HG03135 (cell line): ENCODE results near the gene NEK5.
"Not testable (repeated sequence)": the region's sequence is repeated elsewhere in the genome, so short reads cannot be mapped to it uniquely, and the experiment has no call there.

Source experiments
- ATAC-seq: cut with Tn5 transposase; IDR thresholded peaks from one replicate; pipeline ENCODE4 v1.9.1; 2021; ENCODE audit warnings: mild to moderate bottlenecking, moderate library complexity; ENCODE audit not compliant: unreplicated experiment

NEK5 gene

GRCh38 chr13:52137489-52137888, 8.6 kb upstream of the NEK5 start:
- ATAC-seq = no peak

- no peak for ATAC-seq
Measured at GRCh38 chr13:52136763-52137162, 7.9 kb upstream of the NEK5 start.

- no peak for ATAC-seq
Measured at GRCh38 chr13:52130641-52131040, 1.8 kb upstream of the NEK5 start.

DNA sequence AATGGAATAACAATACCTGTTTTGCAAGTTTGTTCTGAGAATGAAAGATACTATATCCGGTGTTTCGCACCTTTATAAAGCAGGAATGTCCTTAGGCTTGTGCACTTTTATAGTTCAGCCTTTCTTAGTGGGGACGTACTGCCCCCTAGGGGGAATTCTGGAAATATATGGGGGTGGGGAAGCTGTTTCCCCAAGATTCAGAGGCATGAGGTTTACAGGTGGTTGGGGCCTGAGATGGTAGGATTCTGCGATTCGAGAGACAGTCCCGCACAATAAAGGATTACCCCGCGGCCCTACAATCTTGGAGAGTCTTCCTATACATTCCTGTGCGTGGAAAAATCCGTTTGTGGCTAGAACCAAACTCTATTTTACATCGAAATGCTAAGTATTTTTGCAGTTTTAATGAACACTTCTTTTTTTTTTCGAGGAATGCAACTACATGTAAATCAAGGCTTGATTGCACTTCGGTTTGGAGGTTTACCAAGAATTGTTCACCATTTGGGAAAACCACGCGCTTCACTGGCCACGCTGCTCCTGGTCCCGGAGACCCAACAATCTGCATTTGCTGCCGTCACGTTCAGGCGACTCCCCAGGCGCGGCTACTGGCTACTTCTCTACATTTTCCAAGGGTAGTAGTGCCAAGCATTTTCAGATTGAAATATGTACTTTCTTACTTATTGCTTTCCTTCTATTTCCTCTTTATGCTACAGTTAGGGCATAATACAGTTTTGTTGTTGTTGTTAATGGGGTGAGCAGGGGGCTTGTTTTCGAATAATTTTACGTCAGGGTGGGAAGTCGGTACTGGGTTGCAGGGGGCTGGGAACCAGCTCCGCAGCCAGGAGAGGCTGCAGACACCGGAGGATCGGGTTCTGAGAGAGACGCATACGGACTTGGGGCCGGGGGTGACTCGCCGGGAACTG, 830 bp downstream of the NEK5 start:
- peak; percentile 58 for ATAC-seq

DNA sequence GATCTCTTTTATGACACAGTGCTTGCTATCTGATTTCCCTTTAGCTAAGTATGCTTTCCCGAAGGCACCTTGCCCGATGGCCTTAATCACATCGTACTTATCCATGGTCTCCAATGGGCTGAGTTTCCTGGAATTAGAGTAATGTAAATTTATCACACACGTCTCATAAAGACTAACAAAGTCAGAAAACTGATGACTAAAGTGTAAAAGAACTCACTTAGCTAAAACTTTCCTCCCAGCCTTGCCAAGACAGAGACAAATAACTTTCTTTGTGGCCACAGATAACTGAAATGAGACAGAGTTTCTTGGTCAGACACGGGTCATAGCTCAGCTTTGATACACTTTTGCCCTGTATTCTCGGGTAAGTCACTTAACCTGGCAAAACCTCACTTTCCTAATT, 1.5 kb downstream of the NEK5 start:
- ATAC-seq = peak; percentile 29

GRCh38 chr13:52125547-52125946, 3.3 kb downstream of the NEK5 start:
- ATAC-seq = no peak

- ATAC-seq = no peak
Measured at GRCh38 chr13:52118595-52118994, 10.3 kb downstream of the NEK5 start.

DNA sequence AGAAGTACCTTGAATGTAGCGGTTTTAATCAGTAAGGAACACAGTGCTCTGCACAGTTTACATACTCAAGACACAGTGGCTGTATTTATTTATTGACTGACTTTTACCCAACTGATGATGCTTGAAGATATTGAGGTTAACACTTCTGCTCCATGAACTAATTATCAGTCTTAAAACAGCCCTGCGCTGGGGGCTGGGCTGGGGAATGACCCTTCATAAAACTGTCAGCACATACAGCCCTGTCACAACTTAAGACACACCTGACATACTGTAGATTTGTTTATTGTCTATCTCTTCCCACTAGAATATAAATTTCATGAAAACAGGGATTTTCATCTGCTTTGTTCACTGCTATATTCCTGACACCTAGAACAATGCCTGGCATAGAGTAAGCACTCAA, 10.8 kb downstream of the NEK5 start:
- ATAC-seq = no peak

DNA sequence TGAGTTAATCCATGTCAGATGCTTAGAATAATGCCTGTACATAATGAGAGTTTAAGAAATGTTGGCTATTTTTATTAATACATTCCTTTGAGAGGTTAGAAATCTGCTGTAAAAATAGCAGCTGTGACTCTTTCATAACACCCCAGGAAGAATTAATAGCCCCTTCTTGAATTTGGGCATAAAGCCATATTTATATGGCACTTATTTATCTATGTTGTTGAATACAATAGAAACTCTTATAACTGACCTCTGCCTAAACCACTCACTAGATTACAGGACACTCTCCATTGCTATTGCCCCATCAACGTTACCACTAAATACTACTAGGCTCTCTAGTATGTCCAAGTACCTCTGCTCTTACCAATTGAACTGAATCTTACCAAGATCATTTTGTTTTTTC, 16.3 kb downstream of the NEK5 start:
- ATAC-seq = no peak

DNA sequence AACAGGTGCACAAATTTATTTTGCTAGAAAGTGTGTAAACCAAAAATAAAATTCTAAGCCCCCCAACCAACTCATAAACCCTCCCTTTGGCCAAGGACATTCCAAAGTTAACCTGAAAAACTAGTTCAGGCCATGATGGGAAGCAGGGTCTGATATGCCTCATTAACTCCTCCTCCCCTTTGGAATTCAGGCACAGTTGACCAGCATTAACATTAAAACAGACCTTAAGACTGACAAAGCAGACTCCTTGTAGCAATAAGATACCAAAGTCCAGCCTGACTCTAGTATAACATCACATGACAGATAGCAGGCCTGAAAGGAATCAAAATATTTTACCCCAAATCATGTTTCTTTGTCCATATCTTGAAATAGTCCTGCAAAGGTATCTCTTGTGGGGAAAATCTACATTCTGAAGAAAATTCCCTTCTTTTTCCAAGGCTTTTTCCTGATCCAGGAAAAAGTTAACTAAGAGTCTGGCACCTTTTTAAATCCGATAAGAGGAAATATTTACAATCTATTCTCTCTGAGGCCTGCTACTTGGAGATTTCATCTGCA, 19.7 kb downstream of the NEK5 start:
- ATAC-seq = no peak

DNA sequence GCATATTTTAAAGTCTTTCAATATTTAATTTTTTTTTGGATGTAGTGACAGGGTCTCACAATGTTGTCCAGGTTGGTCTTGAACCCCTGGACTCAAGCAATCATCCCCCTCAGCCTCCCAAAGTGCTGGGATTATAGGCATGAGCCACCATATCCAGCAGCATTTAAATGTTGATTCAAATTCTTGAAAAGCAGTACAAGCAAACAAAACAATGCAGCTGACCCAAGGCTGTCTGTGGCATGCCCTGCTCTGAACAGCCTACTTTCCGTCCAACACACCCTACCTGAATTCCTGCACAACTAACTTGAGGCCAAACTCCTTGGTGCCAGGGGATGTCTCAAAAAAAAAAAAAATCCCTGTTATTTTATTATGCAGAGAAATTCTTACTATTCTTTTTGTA, 23.0 kb downstream of the NEK5 start:
- no peak for ATAC-seq

GRCh38 chr13:52104624-52105023, 24.2 kb downstream of the NEK5 start:
- ATAC-seq = no peak

GRCh38 chr13:52103386-52103785, 25.5 kb downstream of the NEK5 start:
- no peak for ATAC-seq

DNA sequence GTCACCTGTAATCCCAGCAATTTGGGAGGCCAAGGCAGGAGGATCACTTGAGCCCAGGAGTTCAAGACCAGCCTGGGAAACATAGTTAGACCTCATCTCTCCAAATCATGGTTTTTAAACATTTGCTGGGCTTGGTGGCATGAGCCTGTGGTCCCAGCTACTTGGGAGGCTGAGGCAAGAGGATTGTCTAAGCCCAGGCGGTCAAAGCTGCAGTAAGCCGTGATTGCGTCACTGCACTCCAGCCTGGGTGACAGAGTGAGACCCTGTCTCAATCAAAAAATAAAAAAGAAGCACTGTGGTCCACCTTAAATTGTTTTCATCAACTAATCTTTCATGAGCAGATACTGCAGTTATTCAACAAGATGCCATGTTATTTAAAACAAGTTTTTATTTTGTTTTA, 26.4 kb downstream of the NEK5 start:
- ATAC-seq = not testable (repeated sequence)

DNA sequence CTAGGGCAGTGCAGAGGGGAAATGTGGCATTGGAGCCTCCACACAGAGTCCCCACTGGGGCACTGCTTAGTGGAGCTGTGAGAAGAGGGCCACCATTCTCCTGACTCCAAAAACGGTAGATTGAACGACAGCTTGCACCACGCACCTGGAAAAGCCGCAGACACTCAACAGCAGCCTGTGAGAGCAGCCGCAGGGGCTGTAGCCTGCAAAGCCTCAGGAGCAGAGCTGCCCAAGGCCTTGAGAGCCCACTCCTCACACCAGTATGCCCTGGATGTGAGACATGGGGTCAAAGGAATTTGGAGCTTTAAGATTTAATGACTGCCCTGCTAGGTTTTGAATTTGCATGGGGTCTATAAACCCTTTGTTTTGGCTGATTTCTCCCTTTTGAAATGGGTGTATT, 31.7 kb downstream of the NEK5 start:
- ATAC-seq = no peak

DNA sequence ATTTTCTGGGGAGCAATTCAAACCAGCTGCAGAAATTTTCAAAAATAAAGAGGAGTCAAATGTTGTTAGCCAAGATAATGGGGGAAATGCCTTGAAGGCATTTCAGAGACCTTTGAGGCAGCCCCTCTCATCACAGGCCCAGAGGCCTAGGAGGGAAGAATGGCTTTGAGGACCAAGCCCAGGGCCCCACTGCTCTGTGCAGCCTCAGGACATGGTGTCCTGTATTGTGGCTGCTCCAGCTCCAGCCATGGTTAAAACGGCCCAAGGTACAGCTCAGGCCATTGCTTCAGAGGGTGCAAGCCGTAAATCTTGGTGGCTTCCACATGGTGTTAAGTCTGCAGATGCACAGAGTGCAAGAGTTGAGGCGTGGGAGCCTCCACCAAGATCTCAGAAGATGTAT, 32.1 kb downstream of the NEK5 start:
- ATAC-seq = no peak

- ATAC-seq = no peak
Measured at GRCh38 chr13:52096062-52096461, 32.8 kb downstream of the NEK5 start.

DNA sequence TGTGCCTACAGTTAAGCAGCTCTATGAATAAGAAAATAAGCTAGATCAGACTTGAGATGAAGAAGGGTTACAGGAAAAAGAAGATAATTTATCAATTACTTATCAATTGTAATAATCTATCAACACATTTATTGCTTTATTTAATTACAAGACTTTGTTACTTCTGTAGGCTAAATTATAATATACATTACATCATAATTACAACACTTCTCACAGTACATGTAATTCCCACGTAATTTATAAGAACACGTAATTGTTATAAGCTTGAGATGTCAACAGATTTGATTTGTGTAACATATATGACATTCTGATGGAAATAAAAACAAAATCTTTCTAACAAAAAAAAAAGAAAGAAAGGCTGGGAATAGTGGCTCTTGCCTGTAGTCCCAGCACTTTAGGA, 36.8 kb downstream of the NEK5 start:
- ATAC-seq = no peak

- ATAC-seq = no peak
Measured at GRCh38 chr13:52091473-52091872, 37.4 kb downstream of the NEK5 start.

DNA sequence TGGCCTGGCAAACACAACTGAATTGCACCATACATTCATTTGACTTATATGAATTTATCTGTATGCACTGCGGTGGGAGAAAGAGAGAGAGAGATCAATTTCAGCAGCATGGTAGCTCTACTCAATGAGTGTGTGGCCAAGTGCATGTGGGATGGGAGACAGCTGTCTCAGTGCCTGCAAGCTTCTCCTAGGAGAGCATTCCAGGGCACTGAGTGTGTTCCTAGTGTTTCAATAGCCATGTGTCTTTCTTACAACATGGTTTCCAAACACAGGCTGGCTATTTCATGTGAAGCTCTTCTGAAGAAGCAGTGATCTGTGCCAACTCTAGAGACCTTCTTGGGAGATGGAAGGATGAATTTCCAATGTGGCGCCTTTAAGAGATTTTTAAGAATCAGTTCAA, 43.5 kb downstream of the NEK5 start:
- ATAC-seq = no peak

DNA sequence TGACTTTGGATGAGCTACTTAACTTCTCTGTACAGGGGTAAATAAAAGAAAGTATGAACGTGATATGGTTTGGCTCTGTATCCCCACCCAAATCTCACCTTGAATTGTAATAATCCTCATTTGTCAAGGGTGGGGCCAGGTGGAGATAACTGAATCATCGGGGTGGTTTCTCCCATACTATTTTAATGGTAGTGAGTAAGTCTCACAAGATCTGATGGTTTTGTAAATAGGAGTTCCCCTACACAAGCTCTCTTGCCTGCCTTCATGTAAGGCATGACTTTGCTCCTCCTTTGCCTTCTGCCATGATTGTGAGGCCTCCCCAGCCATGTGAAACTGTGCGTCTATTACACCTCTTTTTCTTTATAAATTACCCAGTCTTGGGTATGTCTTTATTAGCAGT, 43.9 kb downstream of the NEK5 start:
- ATAC-seq = not testable (repeated sequence)

GRCh38 chr13:52082601-52083000, 46.3 kb downstream of the NEK5 start:
- ATAC-seq = no peak

- not testable (repeated sequence) for ATAC-seq
Measured at GRCh38 chr13:52079891-52080290, 49.0 kb downstream of the NEK5 start.
